Hepatocyte (in vitro differentiated cells): Measurements from ENCODE around the gene ADAP1. TPM values are rescaled to one million over a fixed set of nuclear protein-coding genes. Genes with fewer than 3 reads are reported as not detected.

Experiments
- DNase-seq: peaks from one replicate; pipeline ENCODE4 v3.0.0-alpha.2; 2016; ENCODE audit warnings: low spot score
- H2AFZ ChIP-seq: fragments of 200-600 bp; sonication (generic); 2 replicates; pipeline ENCODE4 v1.6.0; 2016; ENCODE audit warnings: antibody characterized with exemption, mild to moderate bottlenecking
- H3K27ac ChIP-seq: fragments of 200-600 bp; sonication (generic); 2 replicates; pipeline ENCODE4 v1.5.1; 2016; ENCODE audit warnings: mild to moderate bottlenecking
- H3K27me3 ChIP-seq: fragments of 200-600 bp; sonication (generic); 2 replicates; pipeline ENCODE4 v1.6.1; 2016
- H3K36me3 ChIP-seq: fragments of 200-600 bp; sonication (generic); replicated peaks from 2 replicates; pipeline ENCODE4 v1.5.1; 2016; ENCODE audit warnings: low read depth; ENCODE audit not compliant: insufficient read depth
- H3K4me1 ChIP-seq: fragments of 200-600 bp; sonication (generic); 2 replicates; pipeline ENCODE4 v1.5.1; 2016; ENCODE audit warnings: mild to moderate bottlenecking, moderate library complexity; ENCODE audit not compliant: insufficient read depth
- H3K4me2 ChIP-seq: fragments of 200-600 bp; sonication (generic); 2 replicates; pipeline ENCODE4 v1.6.0; 2016
- H3K4me3 ChIP-seq: fragments of 200-600 bp; sonication (generic); 2 replicates; pipeline ENCODE4 v1.5.1; 2016; ENCODE audit warnings: mild to moderate bottlenecking
- H3K79me2 ChIP-seq: fragments of 200-600 bp; sonication (generic); 2 replicates; pipeline ENCODE4 v1.6.0; 2017; ENCODE audit warnings: mild to moderate bottlenecking
- H3K9me2 ChIP-seq: fragments of 200-600 bp; sonication (generic); replicated peaks from 2 replicates; pipeline ENCODE4 v1.6.0; 2017; ENCODE audit warnings: mild to moderate bottlenecking; ENCODE audit not compliant: insufficient read depth
- H3K9me3 ChIP-seq: fragments of 200-600 bp; sonication (generic); 2 replicates; pipeline ENCODE4 v1.5.1; 2016; ENCODE audit warnings: low read depth, mild to moderate bottlenecking
- H4K20me1 ChIP-seq: fragments of 200-600 bp; sonication (generic); 2 replicates; pipeline ENCODE4 v1.6.0; 2016; ENCODE audit warnings: mild to moderate bottlenecking; ENCODE audit not compliant: insufficient read depth, poor library complexity, severe bottlenecking
- EZH2 ChIP-seq: fragments of 200-600 bp; sonication (generic); IDR thresholded peaks from 2 replicates; pipeline ENCODE4 v1.6.1; 2016; ENCODE audit warnings: antibody characterized with exemption, mild to moderate bottlenecking, borderline replicate concordance
- EZH2phosphoT487 ChIP-seq: fragments of 200-600 bp; sonication (generic); IDR thresholded peaks from one replicate; pipeline ENCODE4 v1.6.1; 2018; ENCODE audit warnings: antibody characterized with exemption, mild to moderate bottlenecking, low read depth, moderate library complexity; ENCODE audit not compliant: unreplicated experiment, severe bottlenecking
- WGBS: methylation state at CpG from one replicate; pipeline ENCODE4 v1.1.6; 2016; ENCODE audit warnings: low lambda C conversion rate; ENCODE audit errors: missing lambda C conversion rate; 5-methylcytosine and 5-hydroxymethylcytosine counted together
- polyA plus RNA-seq: library from polyadenylated mRNA; unstranded; fragments of >200 nt; fragmentation: Nextera tagmentation; extraction: Ambion mirVana; gene quantifications from 2 replicates; pipeline ENCODE4 v1.2.1, GENCODE V29; 2016
- total RNA-seq: library from RNA; depleted of rRNA; stranded (reverse); fragments of >200 nt; gene quantifications from 2 replicates; pipeline ENCODE4 v1.2.3, GENCODE V29; 2014
- TF ChIP-seq, protein P1 (sequence below): fragments of 200-600 bp; sonication (generic); IDR thresholded peaks from 2 replicates; pipeline ENCODE4 v1.5.1; 2016; ENCODE audit warnings: antibody characterized with exemption, mild to moderate bottlenecking; ENCODE audit not compliant: poor library complexity

ADAP1 gene
- total and polyA plus RNA-seq, 2 experiments from 2014 or later = 25.6 to 35.7 TPM

DNA sequence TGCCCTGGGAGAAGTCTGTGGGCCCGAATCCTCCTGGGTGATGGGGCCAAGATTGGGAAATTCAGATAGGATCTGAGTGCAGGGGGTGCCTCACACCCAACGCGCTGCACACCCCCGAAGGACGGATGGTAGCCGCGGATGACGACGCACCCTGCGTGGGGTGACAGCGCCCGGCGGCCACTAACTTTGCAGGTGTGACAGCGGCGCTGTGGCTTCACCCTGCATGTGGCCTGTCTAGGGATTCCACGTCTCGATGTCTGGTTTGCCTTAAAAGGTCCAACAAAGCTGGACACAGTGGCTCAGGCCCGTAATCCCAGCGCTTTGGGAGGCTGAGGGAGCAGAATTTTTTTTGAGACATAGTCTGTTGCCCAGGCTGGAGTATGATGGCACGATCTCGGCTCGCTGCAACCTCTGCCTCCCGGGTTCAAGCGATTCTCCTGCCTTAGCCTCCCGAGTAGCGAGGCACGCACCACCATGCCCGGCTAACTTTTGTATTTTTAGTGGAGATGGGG, 18.6 kb downstream of the ADAP1 start:
- no peak overlapping the region for H3K4me2 ChIP-seq
- TF ChIP-seq EZH2phosphoT487 = no peak
- no peak for TF ChIP-seq EZH2
- TF ChIP-seq, protein P1, sequence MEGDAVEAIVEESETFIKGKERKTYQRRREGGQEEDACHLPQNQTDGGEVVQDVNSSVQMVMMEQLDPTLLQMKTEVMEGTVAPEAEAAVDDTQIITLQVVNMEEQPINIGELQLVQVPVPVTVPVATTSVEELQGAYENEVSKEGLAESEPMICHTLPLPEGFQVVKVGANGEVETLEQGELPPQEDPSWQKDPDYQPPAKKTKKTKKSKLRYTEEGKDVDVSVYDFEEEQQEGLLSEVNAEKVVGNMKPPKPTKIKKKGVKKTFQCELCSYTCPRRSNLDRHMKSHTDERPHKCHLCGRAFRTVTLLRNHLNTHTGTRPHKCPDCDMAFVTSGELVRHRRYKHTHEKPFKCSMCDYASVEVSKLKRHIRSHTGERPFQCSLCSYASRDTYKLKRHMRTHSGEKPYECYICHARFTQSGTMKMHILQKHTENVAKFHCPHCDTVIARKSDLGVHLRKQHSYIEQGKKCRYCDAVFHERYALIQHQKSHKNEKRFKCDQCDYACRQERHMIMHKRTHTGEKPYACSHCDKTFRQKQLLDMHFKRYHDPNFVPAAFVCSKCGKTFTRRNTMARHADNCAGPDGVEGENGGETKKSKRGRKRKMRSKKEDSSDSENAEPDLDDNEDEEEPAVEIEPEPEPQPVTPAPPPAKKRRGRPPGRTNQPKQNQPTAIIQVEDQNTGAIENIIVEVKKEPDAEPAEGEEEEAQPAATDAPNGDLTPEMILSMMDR = no peak

DNA sequence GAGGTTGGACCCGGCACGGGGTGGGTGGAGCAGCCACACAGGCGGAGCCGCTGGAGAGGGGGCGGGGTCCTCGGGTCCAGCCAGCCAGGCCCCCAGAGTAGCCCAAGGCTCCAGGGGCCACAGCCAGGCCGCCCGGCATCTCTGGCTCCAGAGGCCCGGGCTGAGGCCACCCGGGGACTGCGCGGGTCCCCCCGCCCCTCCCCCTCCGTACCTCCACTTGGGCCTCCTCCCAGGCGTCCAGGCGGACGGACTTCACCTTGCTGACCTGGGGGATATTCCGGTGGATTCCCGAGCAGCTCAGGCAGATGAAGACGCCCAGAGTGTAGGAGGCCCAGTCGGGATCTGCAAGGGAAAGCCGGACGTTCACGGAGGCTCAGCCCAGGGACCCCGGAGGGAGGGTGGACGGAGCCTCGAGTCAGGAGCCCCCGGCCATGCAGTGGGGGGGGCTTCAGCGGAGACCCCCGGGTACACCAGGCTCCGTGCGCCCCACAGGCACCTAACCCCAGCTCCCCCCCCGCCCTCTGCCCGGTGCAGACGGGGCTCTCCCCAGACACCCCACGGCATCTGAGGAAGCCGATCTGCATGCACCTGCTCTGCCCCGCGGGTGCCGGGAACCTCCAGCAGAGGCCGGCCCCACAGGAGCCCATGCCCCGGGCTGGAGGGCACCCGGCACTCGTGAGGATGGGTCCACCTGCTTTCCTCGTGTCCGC, 19.2 kb downstream of the ADAP1 start:
- Histone ChIP-seq H4K20me1 (no peaks in the 10 kb centered on the region), H3K79me2 (no peaks in the 10 kb centered on the region), H3K4me1 (no peaks in the 10 kb centered on the region), H3K9me3 (no peaks in the 10 kb centered on the region), H3K4me3 (no peak overlapping the region), H3K27ac (no peak overlapping the region), H3K27me3 (no peaks in the 10 kb centered on the region), H2AFZ (no peak overlapping the region), H3K36me3 (no peaks in the 10 kb centered on the region), H3K9me2 (no peaks in the 10 kb centered on the region), H3K4me2 (no peak overlapping the region)
- TF ChIP-seq, protein P1 = no peak
- TF ChIP-seq EZH2 (no peak), EZH2phosphoT487 (no peak)
- WGBS = 94% methylated on average over 14 of the region's 46 CpGs
- DNase-seq = peak; percentile 5

More for the DNA sequence above, 18.6 kb downstream of the ADAP1 start:
- Histone ChIP-seq H4K20me1 (no peaks in the 10 kb centered on the region), H3K4me3 (no peak overlapping the region), H3K4me1 (no peaks in the 10 kb centered on the region), H3K36me3 (no peaks in the 10 kb centered on the region), H3K79me2 (no peaks in the 10 kb centered on the region), H3K27ac (no peak overlapping the region), H3K9me3 (no peaks in the 10 kb centered on the region), H3K9me2 (no peaks in the 10 kb centered on the region), H3K27me3 (no peaks in the 10 kb centered on the region), H2AFZ (no peak overlapping the region)
- 94% methylated on average over 27 of the region's 28 CpGs for WGBS
- DNase-seq = no peak

GRCh38 chr7:934469-935163, 19.9 kb downstream of the ADAP1 start:
- Histone ChIP-seq H3K9me3 (no peaks in the 10 kb centered on the region), H3K36me3 (no peaks in the 10 kb centered on the region), H3K4me2 (no peak overlapping the region), H4K20me1 (no peaks in the 10 kb centered on the region), H3K4me1 (no peaks in the 10 kb centered on the region), H3K79me2 (no peaks in the 10 kb centered on the region), H3K27ac (no peak overlapping the region), H3K27me3 (no peaks in the 10 kb centered on the region), H2AFZ (no peak overlapping the region), H3K4me3 (no peak overlapping the region), H3K9me2 (no peaks in the 10 kb centered on the region)
- WGBS = 95% methylated on average over 34 of the region's 34 CpGs
- no peak for TF ChIP-seq EZH2
- TF ChIP-seq EZH2phosphoT487 = no peak
- TF ChIP-seq, protein P1 = no peak
- no peak for DNase-seq
